Mesendoderm (in vitro differentiated cells): Measurements from ENCODE around the gene ADCY9.

Experiments used
- DNase-seq: peaks from one replicate; pipeline ENCODE4 v3.0.0; 2013
- H2AK5ac ChIP-seq: 2 replicates; pipeline ENCODE4 v1.6.1; 2013; ENCODE audit warnings: low read length, inconsistent platforms
- H2BK120ac ChIP-seq: 2 replicates; pipeline ENCODE4 v1.6.1; 2013; ENCODE audit warnings: low read depth, mild to moderate bottlenecking, low read length, moderate library complexity, mixed read lengths
- H2BK15ac ChIP-seq: replicated peaks from 2 replicates; pipeline ENCODE4 v1.6.1; 2013; ENCODE audit warnings: low read depth, mild to moderate bottlenecking, moderate library complexity
- H2BK5ac ChIP-seq: 2 replicates; pipeline ENCODE4 v1.6.1; 2013; ENCODE audit warnings: low read length, inconsistent platforms
- H3K18ac ChIP-seq: 2 replicates; pipeline ENCODE4 v1.6.1; 2013; ENCODE audit warnings: mild to moderate bottlenecking, low read length, mixed read lengths
- H3K23ac ChIP-seq: one replicate; pipeline ENCODE4 v1.6.1; 2013; ENCODE audit warnings: low read length
- H3K27ac ChIP-seq: 2 replicates; pipeline ENCODE4 v1.5.1; 2013; ENCODE audit warnings: low read depth, mild to moderate bottlenecking, inconsistent platforms, low read length, moderate library complexity
- H3K27me3 ChIP-seq: 2 replicates; pipeline ENCODE4 v1.6.1; 2013; ENCODE audit warnings: low read length, control low read depth, mild to moderate bottlenecking, inconsistent platforms; ENCODE audit not compliant: insufficient read depth, poor library complexity
- H3K36me3 ChIP-seq: 2 replicates; pipeline ENCODE4 v1.6.1; 2013; ENCODE audit warnings: low read length, inconsistent platforms; ENCODE audit not compliant: control insufficient read depth, insufficient read depth
- H3K4ac ChIP-seq: one replicate; pipeline ENCODE4 v1.6.1; 2013; ENCODE audit warnings: low read depth, mild to moderate bottlenecking, low read length, moderate library complexity
- H3K4me1 ChIP-seq: 2 replicates; pipeline ENCODE4 v1.6.1; 2013; ENCODE audit warnings: low read depth, low read length, inconsistent platforms; ENCODE audit not compliant: control insufficient read depth
- H3K4me2 ChIP-seq: 2 replicates; pipeline ENCODE4 v1.6.1; 2013; ENCODE audit warnings: low read length
- H3K4me3 ChIP-seq: 2 replicates; pipeline ENCODE4 v1.5.1; 2013; ENCODE audit warnings: mild to moderate bottlenecking, low read length
- H3K56ac ChIP-seq: one replicate; pipeline ENCODE4 v1.6.1; 2013; ENCODE audit warnings: low read length
- H3K79me1 ChIP-seq: 2 replicates; pipeline ENCODE4 v1.6.1; 2013; ENCODE audit warnings: low read length, inconsistent platforms
- H3K79me2 ChIP-seq: 2 replicates; pipeline ENCODE4 v1.6.1; 2013; ENCODE audit warnings: mild to moderate bottlenecking, low read length; ENCODE audit not compliant: control insufficient read depth, insufficient read depth
- H3K9ac ChIP-seq: 2 replicates; pipeline ENCODE4 v1.6.1; 2013; ENCODE audit warnings: low read length, inconsistent platforms
- H4K5ac ChIP-seq: one replicate; pipeline ENCODE4 v1.6.1; 2013; ENCODE audit warnings: low read length
- H4K8ac ChIP-seq: one replicate; pipeline ENCODE4 v1.6.1; 2013; ENCODE audit warnings: low read depth, mild to moderate bottlenecking, control low read depth, low read length, moderate library complexity
- WGBS: extraction: QIAGEN DNeasy Blood & Tissue Kit; methylation state at CpG from one replicate; pipeline ENCODE4 v1.1.7; 2013; ENCODE audit warnings: low lambda C conversion rate, missing lambda C conversion rate; ENCODE audit not compliant: insufficient coverage; ENCODE audit errors: extremely low coverage; 5-methylcytosine and 5-hydroxymethylcytosine counted together

ADCY9 gene

DNA sequence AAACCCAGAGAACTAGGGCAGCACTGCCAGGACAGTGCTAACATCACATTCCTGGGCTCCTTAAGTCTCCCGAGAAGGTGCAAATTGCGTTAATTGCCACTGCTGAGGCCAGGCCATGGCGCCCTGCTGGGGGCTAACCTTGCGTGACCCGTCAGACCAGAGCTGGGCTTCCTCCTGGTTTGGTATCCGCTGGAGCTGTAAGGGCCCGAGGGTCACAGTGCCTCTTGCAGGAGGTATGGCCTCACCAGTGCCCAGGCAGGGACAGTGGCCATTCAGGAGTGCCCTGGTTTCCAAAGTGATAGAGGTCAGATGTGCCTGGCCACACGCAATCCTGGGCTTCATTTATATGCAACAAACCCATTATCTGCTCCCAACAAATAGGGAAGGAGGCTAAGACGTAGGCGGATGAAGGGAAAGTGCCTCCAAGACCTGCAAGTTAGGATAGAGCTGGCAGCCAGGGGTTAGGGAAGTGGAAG lies 17.7 kb upstream of the ADCY9 start:
- whole genome bisulfite sequencing, result no CpG with 5 or more reads among the region's 10 CpGs
- H3K4me2 ChIP-seq, result no peak overlapping the region
- no peak overlapping the region for H2BK5ac ChIP-seq
- no peak overlapping the region for H3K4ac ChIP-seq
- H2BK15ac ChIP-seq, result no peak overlapping the region
- no peak overlapping the region for H3K23ac ChIP-seq
- no peaks in the 10 kb centered on the region for H3K27me3 ChIP-seq
- H3K36me3 ChIP-seq, result no peaks in the 10 kb centered on the region
- no peaks in the 10 kb centered on the region for H3K79me1 ChIP-seq
- peak; percentile 82 for DNase-seq
- no peak overlapping the region for H2AK5ac ChIP-seq
- H3K79me2 ChIP-seq, result no peaks in the 10 kb centered on the region
- H2BK120ac ChIP-seq, result no peak overlapping the region
- H3K9ac ChIP-seq, result no peak overlapping the region
- no peak overlapping the region for H3K4me3 ChIP-seq
- peaks cover 7% of the 10 kb centered on the region for H3K4me1 ChIP-seq
- H3K27ac ChIP-seq, result no peak overlapping the region
- no peak overlapping the region for H3K56ac ChIP-seq
- H4K8ac ChIP-seq, result no peak overlapping the region
- no peak overlapping the region for H4K5ac ChIP-seq
- H3K18ac ChIP-seq, result no peak overlapping the region

GRCh38 chr16:4131621-4132020 lies 15.4 kb upstream of the ADCY9 start:
- Histone ChIP-seq H2AK5ac (no peak overlapping the region), H3K56ac (no peak overlapping the region), H3K79me1 (no peaks in the 10 kb centered on the region), H3K4me2 (no peak overlapping the region), H3K9ac (no peak overlapping the region), H3K4ac (no peak overlapping the region), H3K27ac (no peak overlapping the region), H3K4me3 (no peak overlapping the region), H2BK120ac (no peak overlapping the region), H4K5ac (no peak overlapping the region), H3K4me1 (peaks cover 7% of the 10 kb centered on the region), H3K79me2 (no peaks in the 10 kb centered on the region), H3K18ac (no peak overlapping the region), H3K27me3 (no peaks in the 10 kb centered on the region), H4K8ac (no peak overlapping the region), H3K23ac (no peak overlapping the region), H3K36me3 (no peaks in the 10 kb centered on the region), H2BK5ac (no peak overlapping the region), H2BK15ac (no peak overlapping the region)
- WGBS, result no CpG with 5 or more reads among the region's 13 CpGs
- DNase-seq, result no peak

- H3K4me1 ChIP-seq, result no peaks in the 10 kb centered on the region
- no peak overlapping the region for H2BK120ac ChIP-seq
- no peaks in the 10 kb centered on the region for H3K27me3 ChIP-seq
- no peak overlapping the region for H3K4me2 ChIP-seq
- no peak overlapping the region for H3K27ac ChIP-seq
- H3K79me2 ChIP-seq, result no peaks in the 10 kb centered on the region
- H4K8ac ChIP-seq, result no peak overlapping the region
- H3K4me3 ChIP-seq, result no peak overlapping the region
- H3K9ac ChIP-seq, result no peak overlapping the region
- H2AK5ac ChIP-seq, result no peak overlapping the region
- H3K18ac ChIP-seq, result no peak overlapping the region
- no peak for DNase-seq
- no peak overlapping the region for H3K23ac ChIP-seq
- H3K4ac ChIP-seq, result no peak overlapping the region
- no CpG with 5 or more reads among the region's 12 CpGs for WGBS
- H4K5ac ChIP-seq, result no peak overlapping the region
- no peaks in the 10 kb centered on the region for H3K36me3 ChIP-seq
- H2BK5ac ChIP-seq, result no peak overlapping the region
- H3K56ac ChIP-seq, result no peak overlapping the region
- no peak overlapping the region for H2BK15ac ChIP-seq
- H3K79me1 ChIP-seq, result no peaks in the 10 kb centered on the region
Observed at GRCh38 chr16:4124535-4125294, 8.5 kb upstream of the ADCY9 start.

DNA sequence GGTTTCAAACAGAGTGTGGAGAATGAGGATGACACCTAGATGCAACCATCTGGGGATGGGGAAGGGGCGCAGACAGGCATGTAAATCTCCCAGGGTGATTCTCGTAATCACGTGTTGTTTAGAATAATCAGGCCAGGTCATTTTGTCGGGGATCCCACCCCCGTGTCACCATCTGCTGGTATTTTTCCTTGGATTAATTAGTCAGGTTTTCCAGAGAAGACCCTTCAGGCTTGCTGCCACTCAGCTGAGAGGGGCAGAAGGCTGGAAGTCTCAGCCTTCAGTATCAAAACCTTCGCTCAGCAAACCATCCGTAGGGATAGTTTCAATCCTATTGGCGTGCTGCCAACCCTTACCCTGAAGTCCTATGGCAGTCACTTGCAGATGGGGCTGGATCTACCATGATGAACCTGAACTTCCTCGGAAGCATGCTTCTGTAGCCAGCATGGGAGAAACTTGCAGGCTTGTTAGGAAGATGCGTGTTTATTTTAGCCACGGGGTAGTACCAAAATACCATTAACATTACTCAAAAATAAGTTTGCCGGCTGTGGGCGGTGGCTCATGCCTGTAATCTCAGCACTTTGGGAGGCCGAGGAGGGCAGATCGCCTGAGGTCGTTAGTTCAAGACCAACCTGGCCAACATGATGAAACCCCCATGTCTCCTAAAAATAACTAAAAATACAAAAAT lies 7.5 kb upstream of the ADCY9 start:
- no peak overlapping the region for H4K5ac ChIP-seq
- H3K23ac ChIP-seq, result no peak overlapping the region
- no CpG with 5 or more reads among the region's 16 CpGs for WGBS
- no peak overlapping the region for H3K4me2 ChIP-seq
- H3K27ac ChIP-seq, result no peak overlapping the region
- no peak for DNase-seq
- no peak overlapping the region for H3K4ac ChIP-seq
- no peak overlapping the region for H2BK5ac ChIP-seq
- no peaks in the 10 kb centered on the region for H3K27me3 ChIP-seq
- no peaks in the 10 kb centered on the region for H3K79me2 ChIP-seq
- no peaks in the 10 kb centered on the region for H3K4me1 ChIP-seq
- H3K79me1 ChIP-seq, result no peaks in the 10 kb centered on the region
- H3K36me3 ChIP-seq, result no peaks in the 10 kb centered on the region
- H2AK5ac ChIP-seq, result no peak overlapping the region
- no peak overlapping the region for H4K8ac ChIP-seq
- no peak overlapping the region for H3K4me3 ChIP-seq
- no peak overlapping the region for H3K18ac ChIP-seq
- H2BK15ac ChIP-seq, result no peak overlapping the region
- no peak overlapping the region for H3K9ac ChIP-seq
- H2BK120ac ChIP-seq, result no peak overlapping the region
- no peak overlapping the region for H3K56ac ChIP-seq

- H3K4me1 ChIP-seq, result no peaks in the 10 kb centered on the region
- no CpG with 5 or more reads among the region's 4 CpGs for WGBS
Observed at GRCh38 chr16:4120176-4120575, 3.9 kb upstream of the ADCY9 start.

More at GRCh38 chr16:4120176-4120575, 3.9 kb upstream of the ADCY9 start:
- H3K4ac ChIP-seq, result no peak overlapping the region
- no peak for DNase-seq
- no peak overlapping the region for H2BK120ac ChIP-seq
- no peak overlapping the region for H2AK5ac ChIP-seq
- H3K4me2 ChIP-seq, result no peak overlapping the region
- no peak overlapping the region for H3K4me3 ChIP-seq
- no peak overlapping the region for H4K8ac ChIP-seq
- no peak overlapping the region for H3K56ac ChIP-seq
- H3K79me1 ChIP-seq, result no peaks in the 10 kb centered on the region
- no peak overlapping the region for H3K27ac ChIP-seq
- H3K23ac ChIP-seq, result no peak overlapping the region
- no peaks in the 10 kb centered on the region for H3K36me3 ChIP-seq
- no peaks in the 10 kb centered on the region for H3K79me2 ChIP-seq
- no peak overlapping the region for H3K9ac ChIP-seq
- no peak overlapping the region for H2BK5ac ChIP-seq
- H3K27me3 ChIP-seq, result no peaks in the 10 kb centered on the region
- H2BK15ac ChIP-seq, result no peak overlapping the region
- no peak overlapping the region for H3K18ac ChIP-seq
- H4K5ac ChIP-seq, result no peak overlapping the region
